KMS-11 (cell line): ENCODE results near the gene NTF3.

Experiments
- H2AFZ ChIP-seq: fragments of 200-600 bp; sonication (generic); 2 replicates; pipeline ENCODE4 v1.6.1; 2016; ENCODE audit warnings: antibody characterized with exemption, mixed run types, low read depth
- H3K27ac ChIP-seq: fragments of 200-600 bp; sonication (generic); 2 replicates; pipeline ENCODE4 v1.6.1; 2016; ENCODE audit warnings: mild to moderate bottlenecking, mixed run types
- H3K27me3 ChIP-seq: fragments of 200-600 bp; sonication (generic); 2 replicates; pipeline ENCODE4 v1.6.1; 2017; ENCODE audit warnings: mild to moderate bottlenecking, low read depth, mixed run types, moderate library complexity; ENCODE audit not compliant: insufficient read depth
- H3K36me3 ChIP-seq: fragments of 200-600 bp; sonication (generic); 2 replicates; pipeline ENCODE4 v1.6.1; 2017; ENCODE audit warnings: mild to moderate bottlenecking, mixed run types; ENCODE audit not compliant: insufficient read depth
- H3K4me1 ChIP-seq: fragments of 200-600 bp; sonication (generic); 2 replicates; pipeline ENCODE4 v1.6.1; 2016; ENCODE audit warnings: mild to moderate bottlenecking, low read depth, mixed run types; ENCODE audit not compliant: poor library complexity, severe bottlenecking
- H3K4me2 ChIP-seq: fragments of 200-600 bp; sonication (generic); 2 replicates; pipeline ENCODE4 v1.7.0; 2016; ENCODE audit warnings: mild to moderate bottlenecking, mixed run types
- H3K4me3 ChIP-seq: fragments of 200-600 bp; sonication (generic); IDR thresholded peaks from 2 replicates; pipeline ENCODE4 v1.6.1; 2017; ENCODE audit warnings: low read depth, low read length, mixed read lengths; ENCODE audit not compliant: insufficient read depth
- H3K79me2 ChIP-seq: fragments of 200-600 bp; sonication (generic); 2 replicates; pipeline ENCODE4 v1.6.1; 2016; ENCODE audit warnings: low read depth, mixed run types; ENCODE audit not compliant: insufficient read depth
- H3K9ac ChIP-seq: fragments of 200-600 bp; sonication (generic); 2 replicates; pipeline ENCODE4 v1.6.1; 2016; ENCODE audit warnings: mild to moderate bottlenecking, mixed run types
- H4K20me1 ChIP-seq: fragments of 200-600 bp; sonication (generic); 2 replicates; pipeline ENCODE4 v1.6.1; 2016; ENCODE audit warnings: mild to moderate bottlenecking, mixed run types; ENCODE audit not compliant: insufficient read depth
- TF ChIP-seq, protein P1 (sequence below): fragments of 200-600 bp; sonication (generic); conservative IDR thresholded peaks from 2 replicates; pipeline ENCODE4 v1.6.1; 2017; ENCODE audit warnings: low read depth, mild to moderate bottlenecking, antibody characterized with exemption, low read length, moderate library complexity, mixed read lengths

The NTF3 gene

GRCh38 chr12:5433845-5434646, 2.1 kb downstream of the NTF3 start:
- Histone ChIP-seq H4K20me1 (no peaks in the 10 kb centered on the region), H3K36me3 (no peaks in the 10 kb centered on the region), H3K27me3 (no peaks in the 10 kb centered on the region), H3K27ac (no peak overlapping the region), H3K4me1 (no peaks in the 10 kb centered on the region), H3K4me2 (no peak overlapping the region), H3K4me3 (no peak overlapping the region), H3K9ac (no peak overlapping the region), H2AFZ (no peak overlapping the region), H3K79me2 (no peaks in the 10 kb centered on the region)
- TF ChIP-seq, protein P1, sequence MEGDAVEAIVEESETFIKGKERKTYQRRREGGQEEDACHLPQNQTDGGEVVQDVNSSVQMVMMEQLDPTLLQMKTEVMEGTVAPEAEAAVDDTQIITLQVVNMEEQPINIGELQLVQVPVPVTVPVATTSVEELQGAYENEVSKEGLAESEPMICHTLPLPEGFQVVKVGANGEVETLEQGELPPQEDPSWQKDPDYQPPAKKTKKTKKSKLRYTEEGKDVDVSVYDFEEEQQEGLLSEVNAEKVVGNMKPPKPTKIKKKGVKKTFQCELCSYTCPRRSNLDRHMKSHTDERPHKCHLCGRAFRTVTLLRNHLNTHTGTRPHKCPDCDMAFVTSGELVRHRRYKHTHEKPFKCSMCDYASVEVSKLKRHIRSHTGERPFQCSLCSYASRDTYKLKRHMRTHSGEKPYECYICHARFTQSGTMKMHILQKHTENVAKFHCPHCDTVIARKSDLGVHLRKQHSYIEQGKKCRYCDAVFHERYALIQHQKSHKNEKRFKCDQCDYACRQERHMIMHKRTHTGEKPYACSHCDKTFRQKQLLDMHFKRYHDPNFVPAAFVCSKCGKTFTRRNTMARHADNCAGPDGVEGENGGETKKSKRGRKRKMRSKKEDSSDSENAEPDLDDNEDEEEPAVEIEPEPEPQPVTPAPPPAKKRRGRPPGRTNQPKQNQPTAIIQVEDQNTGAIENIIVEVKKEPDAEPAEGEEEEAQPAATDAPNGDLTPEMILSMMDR: no peak

DNA sequence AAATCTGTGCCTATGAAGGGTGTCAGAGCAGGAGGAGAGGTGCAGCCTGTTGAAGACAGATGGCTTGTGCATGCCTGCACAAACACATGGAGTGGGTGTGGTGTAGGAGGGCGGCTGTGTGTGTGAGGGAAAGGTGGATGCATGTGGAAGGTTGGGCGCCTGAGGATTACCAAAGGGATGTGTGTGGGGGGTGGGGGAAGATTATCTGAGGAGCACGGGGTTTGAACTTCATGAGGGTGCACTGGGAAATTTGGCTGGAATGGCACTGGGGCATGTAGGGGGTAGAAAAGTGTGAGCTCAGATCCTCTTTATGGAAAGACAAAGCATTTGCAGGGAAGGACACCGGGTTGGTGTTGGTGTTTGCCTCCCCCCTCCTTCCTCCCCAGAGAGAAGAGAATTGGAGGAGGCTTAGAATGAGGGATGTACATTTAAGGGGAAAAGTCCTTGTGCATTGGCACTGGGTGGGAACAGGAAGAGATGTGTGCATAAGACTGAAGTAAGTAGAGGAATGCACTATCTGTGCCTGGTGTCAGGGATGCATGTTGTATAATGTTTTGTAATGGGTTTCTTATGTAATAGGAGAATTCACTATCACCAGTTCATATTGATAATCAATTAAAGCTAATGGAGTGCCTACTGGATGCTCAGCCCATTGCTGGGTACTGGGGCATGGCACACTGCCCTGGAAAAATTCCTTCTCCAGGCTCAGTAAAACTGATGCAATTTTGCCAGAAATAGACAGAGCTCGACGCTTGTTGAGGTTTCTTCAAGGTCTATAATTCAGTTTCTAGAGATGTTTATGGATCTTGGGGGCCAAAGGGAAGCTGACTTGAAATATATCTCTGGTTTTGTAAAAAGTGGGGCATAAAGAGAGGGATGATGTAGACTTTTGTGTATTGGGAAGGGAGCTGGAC, 3.0 kb downstream of the NTF3 start:
- H3K79me2 ChIP-seq: no peaks in the 10 kb centered on the region
- H3K9ac ChIP-seq: no peak overlapping the region
- H2AFZ ChIP-seq: no peak overlapping the region
- H3K36me3 ChIP-seq: no peaks in the 10 kb centered on the region
- no peaks in the 10 kb centered on the region for H3K4me1 ChIP-seq
- H4K20me1 ChIP-seq: no peaks in the 10 kb centered on the region
- TF ChIP-seq, protein P1: no peak
- no peak overlapping the region for H3K4me3 ChIP-seq
- H3K27me3 ChIP-seq: no peaks in the 10 kb centered on the region
- H3K27ac ChIP-seq: no peak overlapping the region
- no peak overlapping the region for H3K4me2 ChIP-seq

DNA sequence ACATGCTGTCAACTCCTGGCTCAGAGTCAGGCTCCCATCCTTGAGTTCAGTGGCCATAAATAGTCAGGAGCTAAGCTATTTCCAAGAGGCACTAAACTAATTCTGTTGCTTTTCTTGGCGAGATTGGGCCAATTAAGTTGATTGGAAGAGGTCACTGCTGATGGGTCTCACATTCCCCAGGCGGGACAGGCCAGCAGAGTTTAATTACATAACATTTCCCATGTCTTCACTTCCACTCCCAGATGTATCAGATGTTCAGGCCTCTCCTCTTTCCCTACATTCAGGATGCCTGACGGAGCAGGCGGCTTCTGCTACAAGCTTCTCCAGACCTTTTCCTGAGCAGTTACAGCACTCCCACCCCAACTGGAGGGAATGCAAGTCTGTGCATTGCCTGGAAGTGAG, 5.3 kb downstream of the NTF3 start:
- H3K36me3 ChIP-seq: no peaks in the 10 kb centered on the region
- H3K79me2 ChIP-seq: no peaks in the 10 kb centered on the region
- no peaks in the 10 kb centered on the region for H4K20me1 ChIP-seq
- H2AFZ ChIP-seq: no peak overlapping the region
- no peak overlapping the region for H3K4me2 ChIP-seq
- TF ChIP-seq, protein P1: no peak
- no peaks in the 10 kb centered on the region for H3K27me3 ChIP-seq
- H3K4me1 ChIP-seq: no peaks in the 10 kb centered on the region
- H3K9ac ChIP-seq: no peak overlapping the region
- H3K4me3 ChIP-seq: no peak overlapping the region
- no peak overlapping the region for H3K27ac ChIP-seq

- no peaks in the 10 kb centered on the region for H3K36me3 ChIP-seq
- no peak overlapping the region for H2AFZ ChIP-seq
- no peak overlapping the region for H3K4me3 ChIP-seq
- no peaks in the 10 kb centered on the region for H3K79me2 ChIP-seq
- no peaks in the 10 kb centered on the region for H3K4me1 ChIP-seq
- TF ChIP-seq, protein P1: no peak
- no peak overlapping the region for H3K4me2 ChIP-seq
- no peak overlapping the region for H3K27ac ChIP-seq
- no peaks in the 10 kb centered on the region for H4K20me1 ChIP-seq
- no peak overlapping the region for H3K9ac ChIP-seq
- H3K27me3 ChIP-seq: no peaks in the 10 kb centered on the region
Measured at GRCh38 chr12:5437589-5437988, 5.7 kb downstream of the NTF3 start.
